K562 (cell line): Measurements from ENCODE around the gene SAE1. TPM values are rescaled to one million over a fixed set of nuclear protein-coding genes. Genes with fewer than 3 reads are reported as not detected.
A peak's percentile ranks its signal among the peaks of the same experiment; 100 is the strongest.

ENCODE experiments used
- GTF2A2 ChIP-seq: IDR thresholded peaks from 2 replicates; pipeline ENCODE4 v1.6.1; 2016; ENCODE audit warnings: mild to moderate bottlenecking, missing genetic modification characterization, missing compliant biosample characterization
- MEIS2 ChIP-seq: fragments of 450-650 bp; IDR thresholded peaks from 2 replicates; pipeline ENCODE4 v1.6.1; 2014; ENCODE audit warnings: mild to moderate bottlenecking; ENCODE audit not compliant: partially characterized antibody
- OTX1 ChIP-seq: fragments of 450-650 bp; formaldehyde crosslinking; IDR thresholded peaks from 2 replicates; pipeline ENCODE4 v1.4.0; 2022; ENCODE audit warnings: mild to moderate bottlenecking
- PML ChIP-seq: IDR thresholded peaks from 2 replicates; pipeline ENCODE4 v1.6.1; 2012; ENCODE audit warnings: low read length, inconsistent platforms
- PPARD ChIP-seq: fragments of 250-450 bp; sonication (Bioruptor Pico); IDR thresholded peaks from 2 replicates; pipeline ENCODE4 v1.8.0; 2022; ENCODE audit warnings: inconsistent platforms, mild to moderate bottlenecking, moderate library complexity
- RHOXF2B ChIP-seq: fragments of 250-450 bp; sonication (Bioruptor Pico); conservative IDR thresholded peaks from 2 replicates; pipeline ENCODE4 v1.5.1; 2021
- SIN3A ChIP-seq, 2 experiments: fragments of 150-350 bp in 1 of 2; IDR thresholded peaks; 2 replicates each; pipeline ENCODE4 v1.6.1; 2011 to 2016; ENCODE audit warnings: borderline replicate concordance in 2 of 2, low read depth in 2 of 2, low read length in 2 of 2, mild to moderate bottlenecking in 2 of 2, moderate library complexity in 2 of 2; ENCODE audit not compliant: control insufficient read depth in 1 of 2
- STAT5A ChIP-seq: IDR thresholded peaks from 2 replicates; pipeline ENCODE4 v1.6.1; 2012; ENCODE audit warnings: low read length, inconsistent platforms, borderline replicate concordance
- TCFL5 ChIP-seq: fragments of 250-450 bp; sonication (Bioruptor Pico); conservative IDR thresholded peaks from 2 replicates; pipeline ENCODE4 v1.6.1; 2021; ENCODE audit warnings: mild to moderate bottlenecking, moderate library complexity, matching md5 sums
- ZBED1 ChIP-seq: IDR thresholded peaks from 2 replicates; pipeline ENCODE4 v1.6.1; 2014
- ZNF217 ChIP-seq: sonication (generic); formaldehyde crosslinking; IDR thresholded peaks from 2 replicates; pipeline ENCODE4 v1.8.0; 2022; ENCODE audit warnings: mild to moderate bottlenecking, missing genetic modification reagents
- ZNF561 ChIP-seq: fragments of 450-650 bp; formaldehyde crosslinking; conservative IDR thresholded peaks from 2 replicates; pipeline ENCODE4 v1.4.0; 2020; ENCODE audit warnings: mild to moderate bottlenecking, moderate library complexity
- ZNF583 ChIP-seq: fragments of 250-450 bp; sonication (Bioruptor Pico); IDR thresholded peaks from 2 replicates; pipeline ENCODE4 v1.4.0; 2020
- polyA plus RNA-seq, 8 experiments: library from polyadenylated mRNA; depleted of rRNA in 4 of 8; stranded (reverse) in 5 of 8; unstranded in 3 of 8; fragments of >200 nt; fragmentation: Nextera tagmentation in 2 of 8; fragmentation: Illumina TruSeq in 1 of 8; extraction: Ambion mirVana in 2 of 8; extraction: Trizol in 1 of 8; gene quantifications; 2 replicates each; pipeline versions ENCODE4 v1.2.1 to v1.2.3, GENCODE V29; 2011 to 2014; ENCODE audit warnings: inconsistent platforms in 1 of 8, missing spikeins in 1 of 8
- total RNA-seq, 7 experiments: library from RNA; depleted of rRNA in 6 of 7; stranded (reverse); fragments of >200 nt in 6 of 7; fragmentation: Illumina TruSeq in 2 of 7; extraction: Trizol in 2 of 7; gene quantifications; 2 replicates each; pipeline versions ENCODE4 v1.2.1 to v1.2.3, GENCODE V29; 2011 to 2021; ENCODE audit warnings: low replicate concordance in 1 of 7
- TF ChIP-seq, protein P1 (sequence below): sonication (generic); formaldehyde crosslinking; IDR thresholded peaks from 2 replicates; pipeline ENCODE4 v1.8.1; 2023; ENCODE audit warnings: mild to moderate bottlenecking, missing genetic modification reagents
- TF ChIP-seq, protein P2 (sequence below): sonication (generic); formaldehyde crosslinking; IDR thresholded peaks from 2 replicates; pipeline ENCODE4 v1.8.0; 2022; ENCODE audit warnings: mild to moderate bottlenecking, missing genetic modification reagents
- TF ChIP-seq, protein P3 (sequence below): sonication (generic); formaldehyde crosslinking; IDR thresholded peaks from 2 replicates; pipeline ENCODE4 v1.8.0; 2023; ENCODE audit warnings: mild to moderate bottlenecking, missing genetic modification reagents
- TF ChIP-seq, protein P4 (sequence below): IDR thresholded peaks from 2 replicates; pipeline ENCODE4 v1.6.1; 2012; ENCODE audit warnings: low read depth, low read length, improper control_type of control experiment, borderline replicate concordance
- TF ChIP-seq, protein P5 (sequence below): fragments of 250-450 bp; sonication (Bioruptor Pico); IDR thresholded peaks from 2 replicates; pipeline ENCODE4 v1.6.1; 2021; ENCODE audit warnings: mild to moderate bottlenecking

The SAE1 gene
- total and polyA plus RNA-seq, 9 of the 15 experiments (the other 6 are each of a cell fraction or from before 2014, with no cell fraction given) = 82.8 to 299 (median 217) TPM

DNA sequence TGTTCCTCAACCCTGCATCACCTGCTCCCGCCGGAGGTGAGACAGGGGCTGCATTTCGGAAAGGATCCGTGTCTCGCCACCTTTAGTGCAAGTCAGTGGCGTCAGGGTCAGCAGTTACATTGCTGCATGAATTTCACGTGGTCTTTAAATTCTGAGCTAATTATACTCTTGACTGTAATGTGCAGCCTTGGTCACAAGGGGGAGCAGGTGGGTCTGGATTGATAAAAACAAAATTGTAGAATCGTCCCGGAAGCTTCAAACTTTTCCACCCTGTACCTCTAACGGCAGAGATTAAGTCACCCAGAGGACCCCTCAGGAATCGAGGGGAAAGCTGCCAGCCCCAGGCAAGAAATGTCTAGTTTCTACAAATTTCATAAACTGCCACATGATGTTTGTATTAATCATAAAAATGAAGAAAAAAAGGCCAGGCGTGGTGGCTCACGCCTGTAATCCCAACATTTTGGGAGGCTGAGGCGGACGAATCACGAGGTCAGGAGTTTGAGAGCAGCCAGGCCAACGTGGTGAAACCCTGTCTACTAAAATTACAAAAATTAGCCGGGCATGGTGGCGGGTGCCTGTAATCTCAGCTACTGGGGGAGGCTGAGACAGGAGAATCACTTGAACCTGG, 80.2 kb downstream of the SAE1 start (continued):
- TF ChIP-seq PML (peak; percentile 32; the same call in 1 of the 2 replicates), RHOXF2B (CRISPR knock-in tag) (no peak), ZNF561 (CRISPR knock-in tag) (0 out of 2 replicates have a peak, but pooled peaks have one; percentile 11), ZNF583 (CRISPR knock-in tag) (peak; percentile 91), OTX1 (CRISPR knock-in tag) (no peak), TCFL5 (CRISPR knock-in tag) (0 out of 2 replicates have a peak, but pooled peaks have one; percentile 27), STAT5A (no peak), PPARD (CRISPR knock-in tag) (no peak), GTF2A2 (tag) (peak; percentile 80), MEIS2 (no peak), ZNF217 (CRISPR knock-in tag) (no peak), ZBED1 (no peak), SIN3A (IDR thresholded peaks at IDR 0.05; ENCODE audit: borderline replicate concordance in 2 of 2, control insufficient read depth in 1 of 2, low read depth in 2 of 2, low read length in 2 of 2) (no peak)
- TF ChIP-seq, protein P1, sequence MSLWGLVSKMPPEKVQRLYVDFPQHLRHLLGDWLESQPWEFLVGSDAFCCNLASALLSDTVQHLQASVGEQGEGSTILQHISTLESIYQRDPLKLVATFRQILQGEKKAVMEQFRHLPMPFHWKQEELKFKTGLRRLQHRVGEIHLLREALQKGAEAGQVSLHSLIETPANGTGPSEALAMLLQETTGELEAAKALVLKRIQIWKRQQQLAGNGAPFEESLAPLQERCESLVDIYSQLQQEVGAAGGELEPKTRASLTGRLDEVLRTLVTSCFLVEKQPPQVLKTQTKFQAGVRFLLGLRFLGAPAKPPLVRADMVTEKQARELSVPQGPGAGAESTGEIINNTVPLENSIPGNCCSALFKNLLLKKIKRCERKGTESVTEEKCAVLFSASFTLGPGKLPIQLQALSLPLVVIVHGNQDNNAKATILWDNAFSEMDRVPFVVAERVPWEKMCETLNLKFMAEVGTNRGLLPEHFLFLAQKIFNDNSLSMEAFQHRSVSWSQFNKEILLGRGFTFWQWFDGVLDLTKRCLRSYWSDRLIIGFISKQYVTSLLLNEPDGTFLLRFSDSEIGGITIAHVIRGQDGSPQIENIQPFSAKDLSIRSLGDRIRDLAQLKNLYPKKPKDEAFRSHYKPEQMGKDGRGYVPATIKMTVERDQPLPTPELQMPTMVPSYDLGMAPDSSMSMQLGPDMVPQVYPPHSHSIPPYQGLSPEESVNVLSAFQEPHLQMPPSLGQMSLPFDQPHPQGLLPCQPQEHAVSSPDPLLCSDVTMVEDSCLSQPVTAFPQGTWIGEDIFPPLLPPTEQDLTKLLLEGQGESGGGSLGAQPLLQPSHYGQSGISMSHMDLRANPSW (CRISPR knock-in tag) = no peak
- TF ChIP-seq, protein P2, sequence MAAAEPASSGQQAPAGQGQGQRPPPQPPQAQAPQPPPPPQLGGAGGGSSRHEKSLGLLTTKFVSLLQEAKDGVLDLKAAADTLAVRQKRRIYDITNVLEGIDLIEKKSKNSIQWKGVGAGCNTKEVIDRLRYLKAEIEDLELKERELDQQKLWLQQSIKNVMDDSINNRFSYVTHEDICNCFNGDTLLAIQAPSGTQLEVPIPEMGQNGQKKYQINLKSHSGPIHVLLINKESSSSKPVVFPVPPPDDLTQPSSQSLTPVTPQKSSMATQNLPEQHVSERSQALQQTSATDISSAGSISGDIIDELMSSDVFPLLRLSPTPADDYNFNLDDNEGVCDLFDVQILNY = no peak
- TF ChIP-seq, protein P3, sequence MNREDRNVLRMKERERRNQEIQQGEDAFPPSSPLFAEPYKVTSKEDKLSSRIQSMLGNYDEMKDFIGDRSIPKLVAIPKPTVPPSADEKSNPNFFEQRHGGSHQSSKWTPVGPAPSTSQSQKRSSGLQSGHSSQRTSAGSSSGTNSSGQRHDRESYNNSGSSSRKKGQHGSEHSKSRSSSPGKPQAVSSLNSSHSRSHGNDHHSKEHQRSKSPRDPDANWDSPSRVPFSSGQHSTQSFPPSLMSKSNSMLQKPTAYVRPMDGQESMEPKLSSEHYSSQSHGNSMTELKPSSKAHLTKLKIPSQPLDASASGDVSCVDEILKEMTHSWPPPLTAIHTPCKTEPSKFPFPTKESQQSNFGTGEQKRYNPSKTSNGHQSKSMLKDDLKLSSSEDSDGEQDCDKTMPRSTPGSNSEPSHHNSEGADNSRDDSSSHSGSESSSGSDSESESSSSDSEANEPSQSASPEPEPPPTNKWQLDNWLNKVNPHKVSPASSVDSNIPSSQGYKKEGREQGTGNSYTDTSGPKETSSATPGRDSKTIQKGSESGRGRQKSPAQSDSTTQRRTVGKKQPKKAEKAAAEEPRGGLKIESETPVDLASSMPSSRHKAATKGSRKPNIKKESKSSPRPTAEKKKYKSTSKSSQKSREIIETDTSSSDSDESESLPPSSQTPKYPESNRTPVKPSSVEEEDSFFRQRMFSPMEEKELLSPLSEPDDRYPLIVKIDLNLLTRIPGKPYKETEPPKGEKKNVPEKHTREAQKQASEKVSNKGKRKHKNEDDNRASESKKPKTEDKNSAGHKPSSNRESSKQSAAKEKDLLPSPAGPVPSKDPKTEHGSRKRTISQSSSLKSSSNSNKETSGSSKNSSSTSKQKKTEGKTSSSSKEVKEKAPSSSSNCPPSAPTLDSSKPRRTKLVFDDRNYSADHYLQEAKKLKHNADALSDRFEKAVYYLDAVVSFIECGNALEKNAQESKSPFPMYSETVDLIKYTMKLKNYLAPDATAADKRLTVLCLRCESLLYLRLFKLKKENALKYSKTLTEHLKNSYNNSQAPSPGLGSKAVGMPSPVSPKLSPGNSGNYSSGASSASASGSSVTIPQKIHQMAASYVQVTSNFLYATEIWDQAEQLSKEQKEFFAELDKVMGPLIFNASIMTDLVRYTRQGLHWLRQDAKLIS (CRISPR knock-in tag) = peak; percentile 77; the same call in 1 of the 2 replicates
- TF ChIP-seq, protein P4, sequence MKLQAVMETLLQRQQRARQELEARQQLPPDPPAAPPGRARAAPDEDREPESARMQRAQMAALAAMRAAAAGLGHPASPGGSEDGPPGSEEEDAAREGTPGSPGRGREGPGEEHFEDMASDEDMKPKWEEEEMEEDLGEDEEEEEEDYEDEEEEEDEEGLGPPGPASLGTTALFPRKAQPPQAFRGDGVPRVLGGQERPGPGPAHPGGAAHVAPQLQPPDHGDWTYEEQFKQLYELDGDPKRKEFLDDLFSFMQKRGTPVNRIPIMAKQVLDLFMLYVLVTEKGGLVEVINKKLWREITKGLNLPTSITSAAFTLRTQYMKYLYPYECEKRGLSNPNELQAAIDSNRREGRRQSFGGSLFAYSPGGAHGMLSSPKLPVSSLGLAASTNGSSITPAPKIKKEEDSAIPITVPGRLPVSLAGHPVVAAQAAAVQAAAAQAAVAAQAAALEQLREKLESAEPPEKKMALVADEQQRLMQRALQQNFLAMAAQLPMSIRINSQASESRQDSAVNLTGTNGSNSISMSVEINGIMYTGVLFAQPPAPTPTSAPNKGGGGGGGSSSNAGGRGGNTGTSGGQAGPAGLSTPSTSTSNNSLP = peak; percentile 80; the same call in 1 of the 2 replicates
- TF ChIP-seq, protein P5, sequence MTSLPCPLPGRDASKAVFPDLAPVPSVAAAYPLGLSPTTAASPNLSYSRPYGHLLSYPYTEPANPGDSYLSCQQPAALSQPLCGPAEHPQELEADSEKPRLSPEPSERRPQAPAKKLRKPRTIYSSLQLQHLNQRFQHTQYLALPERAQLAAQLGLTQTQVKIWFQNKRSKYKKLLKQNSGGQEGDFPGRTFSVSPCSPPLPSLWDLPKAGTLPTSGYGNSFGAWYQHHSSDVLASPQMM (CRISPR knock-in tag) = no peak
